Measurements from ENCODE around the gene SPPL2C.

The SPPL2C gene

DNA sequence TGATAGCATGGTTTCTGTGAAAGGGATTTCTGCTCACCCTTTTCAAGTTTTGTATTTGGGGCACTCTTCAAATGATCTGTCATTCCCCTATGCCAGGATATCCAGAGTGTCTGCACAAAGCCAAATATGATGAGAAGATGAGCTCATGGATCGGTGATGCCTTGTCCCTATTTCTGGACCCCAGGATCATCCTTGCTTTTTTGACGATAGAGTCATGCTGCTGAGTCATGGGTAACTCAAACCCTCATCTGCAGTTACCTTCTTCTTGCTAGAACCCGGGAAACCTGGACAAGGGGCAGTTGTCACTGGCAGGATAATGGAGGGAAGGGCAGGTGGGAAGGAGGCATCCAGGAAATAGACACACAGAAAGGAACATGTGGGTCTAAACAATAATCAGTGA is 31.9 kb downstream of the SPPL2C start:
- H2AFZ ChIP-seq (ENCODE audit: low read length, unreplicated experiment): no peak overlapping the region
- H3K27ac ChIP-seq (ENCODE audit: low read depth, low read length): no peak overlapping the region
- no peaks in the 10 kb centered on the region for H3K36me3 ChIP-seq (ENCODE audit: insufficient read depth, low read length)
- no peak overlapping the region for H3K4me3 ChIP-seq (ENCODE audit: low read depth, low read length)
- no peaks in the 10 kb centered on the region for H3K4me1 ChIP-seq (ENCODE audit: control insufficient read depth, insufficient read depth, low read length, unreplicated experiment)
- H3K27me3 ChIP-seq (ENCODE audit: insufficient read depth, low read length): peaks cover 73% of the 10 kb centered on the region
- no peaks in the 10 kb centered on the region for H3K79me2 ChIP-seq (ENCODE audit: control insufficient read depth, insufficient read depth, low read length, unreplicated experiment)

DNA sequence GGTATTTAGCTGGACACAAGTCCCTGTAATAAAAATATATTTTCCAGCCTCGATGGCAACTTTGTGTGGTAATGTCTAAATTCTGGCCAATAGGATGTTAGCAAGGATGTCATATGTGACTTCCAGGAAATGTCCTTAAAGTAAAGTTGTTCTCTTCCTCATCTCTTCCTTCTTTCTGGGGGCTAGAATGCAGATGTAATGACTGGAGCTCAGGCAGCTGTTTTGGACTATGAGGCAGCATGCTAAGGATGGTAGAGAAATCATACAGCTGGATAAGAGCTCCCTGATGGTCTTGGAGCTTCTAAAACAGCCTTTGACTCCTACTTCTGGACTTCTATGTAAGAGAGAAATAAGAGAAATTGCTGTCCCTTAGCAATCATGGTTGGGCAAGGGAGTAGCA is 32.8 kb downstream of the SPPL2C start:
- Histone ChIP-seq H3K27ac (ENCODE audit: low read depth, low read length) (no peak overlapping the region), H3K27me3 (ENCODE audit: insufficient read depth, low read length) (peaks cover 71% of the 10 kb centered on the region), H2AFZ (ENCODE audit: low read length, unreplicated experiment) (no peak overlapping the region), H3K36me3 (ENCODE audit: insufficient read depth, low read length) (no peaks in the 10 kb centered on the region), H3K4me1 (ENCODE audit: control insufficient read depth, insufficient read depth, low read length, unreplicated experiment) (no peaks in the 10 kb centered on the region), H3K79me2 (ENCODE audit: control insufficient read depth, insufficient read depth, low read length, unreplicated experiment) (no peaks in the 10 kb centered on the region), H3K4me3 (ENCODE audit: low read depth, low read length) (no peak overlapping the region)

DNA sequence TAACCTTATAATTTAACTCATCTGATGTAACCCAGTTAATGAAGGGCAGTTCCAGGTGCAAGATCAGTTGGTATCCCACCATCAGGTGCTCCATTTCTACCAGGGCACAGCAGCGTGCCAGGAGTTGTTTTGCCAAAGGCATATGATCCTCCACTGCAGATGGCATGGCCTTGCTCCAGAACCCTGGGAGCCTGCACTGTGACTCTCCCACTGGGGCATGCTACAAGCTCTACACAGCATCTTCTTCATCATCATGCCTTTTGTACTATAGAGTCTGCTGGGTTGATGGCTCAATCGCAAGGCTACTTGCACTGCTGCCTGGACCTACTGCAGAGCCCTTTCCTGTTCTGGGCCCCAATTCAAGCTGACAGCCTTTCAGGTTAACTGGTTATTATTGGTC is 38.4 kb downstream of the SPPL2C start:
- Histone ChIP-seq H3K27ac (ENCODE audit: low read depth, low read length) (no peak overlapping the region), H2AFZ (ENCODE audit: low read length, unreplicated experiment) (no peak overlapping the region), H3K36me3 (ENCODE audit: insufficient read depth, low read length) (no peaks in the 10 kb centered on the region), H3K79me2 (ENCODE audit: control insufficient read depth, insufficient read depth, low read length, unreplicated experiment) (no peaks in the 10 kb centered on the region), H3K4me3 (ENCODE audit: low read depth, low read length) (no peak overlapping the region), H3K4me1 (ENCODE audit: control insufficient read depth, insufficient read depth, low read length, unreplicated experiment) (no peaks in the 10 kb centered on the region), H3K27me3 (ENCODE audit: insufficient read depth, low read length) (peaks cover 52% of the 10 kb centered on the region)

DNA sequence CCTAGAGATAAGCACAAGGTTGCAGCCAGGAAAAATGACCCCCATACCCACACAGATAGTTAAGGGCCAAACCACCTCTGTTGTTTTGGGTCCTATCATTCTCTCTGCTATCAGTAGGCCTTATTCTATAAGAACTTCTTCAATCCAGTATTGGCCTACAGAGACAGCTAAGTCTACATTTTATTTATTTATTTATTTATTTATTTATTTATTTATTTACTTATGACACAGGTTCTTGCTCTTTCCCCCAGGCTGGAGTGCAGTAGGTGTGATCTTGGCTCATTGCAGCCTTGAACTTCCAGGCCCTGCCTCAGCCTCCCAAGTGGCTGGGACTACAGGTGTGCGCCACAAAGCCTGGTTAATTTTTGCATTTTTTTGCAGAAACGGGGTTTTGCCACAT is 42.2 kb downstream of the SPPL2C start:
- H3K36me3 ChIP-seq (ENCODE audit: insufficient read depth, low read length): no peaks in the 10 kb centered on the region
- no peak overlapping the region for H3K4me3 ChIP-seq (ENCODE audit: low read depth, low read length)
- no peaks in the 10 kb centered on the region for H3K4me1 ChIP-seq (ENCODE audit: control insufficient read depth, insufficient read depth, low read length, unreplicated experiment)
- H3K27me3 ChIP-seq (ENCODE audit: insufficient read depth, low read length): peaks cover 65% of the 10 kb centered on the region
- no peak overlapping the region for H2AFZ ChIP-seq (ENCODE audit: low read length, unreplicated experiment)
- H3K27ac ChIP-seq (ENCODE audit: low read depth, low read length): no peak overlapping the region
- no peaks in the 10 kb centered on the region for H3K79me2 ChIP-seq (ENCODE audit: control insufficient read depth, insufficient read depth, low read length, unreplicated experiment)

DNA sequence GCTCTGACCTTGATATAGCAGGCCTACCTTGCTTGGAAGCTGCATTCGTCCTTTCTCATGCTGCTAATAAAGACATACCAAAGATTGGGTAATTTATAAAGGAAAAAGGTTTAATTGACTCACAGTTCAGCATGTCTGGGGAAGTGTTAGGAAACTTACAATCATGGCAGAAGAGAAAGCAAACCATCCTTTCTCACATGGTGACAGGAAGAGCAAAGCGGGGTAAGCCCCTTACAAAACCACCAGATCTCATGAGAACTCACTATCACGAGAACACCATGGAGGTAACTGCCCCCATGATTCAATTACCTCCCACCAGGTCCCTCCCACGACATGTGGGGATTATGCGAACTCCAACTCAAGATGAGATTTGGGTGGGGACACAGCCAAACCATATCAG is 43.7 kb downstream of the SPPL2C start:
- H3K27ac ChIP-seq (ENCODE audit: low read depth, low read length): no peak overlapping the region
- no peaks in the 10 kb centered on the region for H3K79me2 ChIP-seq (ENCODE audit: control insufficient read depth, insufficient read depth, low read length, unreplicated experiment)
- no peaks in the 10 kb centered on the region for H3K36me3 ChIP-seq (ENCODE audit: insufficient read depth, low read length)
- H3K27me3 ChIP-seq (ENCODE audit: insufficient read depth, low read length): peaks cover 64% of the 10 kb centered on the region; the same call in 1 of the 2 replicates
- no peak overlapping the region for H2AFZ ChIP-seq (ENCODE audit: low read length, unreplicated experiment)
- no peak overlapping the region for H3K4me3 ChIP-seq (ENCODE audit: low read depth, low read length)
- H3K4me1 ChIP-seq (ENCODE audit: control insufficient read depth, insufficient read depth, low read length, unreplicated experiment): no peaks in the 10 kb centered on the region

DNA sequence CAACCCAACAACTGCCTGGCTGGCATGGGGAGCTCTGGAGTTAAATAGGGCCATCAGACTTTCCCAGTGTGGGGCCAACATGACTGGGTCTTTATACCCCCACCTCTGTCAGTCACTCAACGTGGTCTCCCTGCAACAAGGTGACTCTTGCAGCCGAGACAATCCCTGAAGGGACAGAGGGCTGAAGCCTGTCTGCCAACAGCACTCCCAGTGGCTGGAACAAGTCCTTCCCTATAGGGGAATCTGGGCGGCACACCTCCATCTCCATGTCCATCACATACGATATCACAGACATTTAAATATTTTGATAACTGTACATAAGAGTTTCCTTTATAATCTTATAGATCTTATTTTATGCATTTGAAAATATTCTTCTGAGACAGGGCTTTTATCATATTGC is 44.9 kb downstream of the SPPL2C start:
- Histone ChIP-seq H2AFZ (ENCODE audit: low read length, unreplicated experiment) (no peak overlapping the region), H3K27me3 (ENCODE audit: insufficient read depth, low read length) (peaks cover 57% of the 10 kb centered on the region; the same call in 1 of the 2 replicates), H3K36me3 (ENCODE audit: insufficient read depth, low read length) (no peaks in the 10 kb centered on the region), H3K79me2 (ENCODE audit: control insufficient read depth, insufficient read depth, low read length, unreplicated experiment) (no peaks in the 10 kb centered on the region), H3K27ac (ENCODE audit: low read depth, low read length) (no peak overlapping the region), H3K4me3 (ENCODE audit: low read depth, low read length) (no peak overlapping the region), H3K4me1 (ENCODE audit: control insufficient read depth, insufficient read depth, low read length, unreplicated experiment) (peaks cover 1% of the 10 kb centered on the region)

DNA sequence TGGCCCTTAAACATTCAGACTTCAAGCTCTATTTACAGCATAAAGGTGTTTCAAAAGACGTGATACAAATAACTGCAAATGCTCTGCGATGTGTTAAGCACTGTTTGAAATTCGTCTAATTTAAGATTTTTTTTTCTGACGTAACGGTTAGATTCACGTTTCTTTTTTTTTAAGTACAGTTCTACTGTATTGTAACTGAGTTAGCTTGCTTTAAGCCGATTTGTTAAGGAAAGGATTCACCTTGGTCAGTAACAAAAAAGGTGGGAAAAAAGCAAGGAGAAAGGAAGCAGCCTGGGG is 49.0 kb downstream of the SPPL2C start:
- Histone ChIP-seq H3K36me3 (ENCODE audit: insufficient read depth, low read length) (no peaks in the 10 kb centered on the region), H3K4me1 (ENCODE audit: control insufficient read depth, insufficient read depth, low read length, unreplicated experiment) (peaks cover 6% of the 10 kb centered on the region), H3K27ac (ENCODE audit: low read depth, low read length) (no peak overlapping the region), H3K4me3 (ENCODE audit: low read depth, low read length) (peak overlapping the region; percentile 80), H3K27me3 (ENCODE audit: insufficient read depth, low read length) (peaks cover 80% of the 10 kb centered on the region), H3K79me2 (ENCODE audit: control insufficient read depth, insufficient read depth, low read length, unreplicated experiment) (no peaks in the 10 kb centered on the region), H2AFZ (ENCODE audit: low read length, unreplicated experiment) (peak overlapping the region; percentile 84)

DNA sequence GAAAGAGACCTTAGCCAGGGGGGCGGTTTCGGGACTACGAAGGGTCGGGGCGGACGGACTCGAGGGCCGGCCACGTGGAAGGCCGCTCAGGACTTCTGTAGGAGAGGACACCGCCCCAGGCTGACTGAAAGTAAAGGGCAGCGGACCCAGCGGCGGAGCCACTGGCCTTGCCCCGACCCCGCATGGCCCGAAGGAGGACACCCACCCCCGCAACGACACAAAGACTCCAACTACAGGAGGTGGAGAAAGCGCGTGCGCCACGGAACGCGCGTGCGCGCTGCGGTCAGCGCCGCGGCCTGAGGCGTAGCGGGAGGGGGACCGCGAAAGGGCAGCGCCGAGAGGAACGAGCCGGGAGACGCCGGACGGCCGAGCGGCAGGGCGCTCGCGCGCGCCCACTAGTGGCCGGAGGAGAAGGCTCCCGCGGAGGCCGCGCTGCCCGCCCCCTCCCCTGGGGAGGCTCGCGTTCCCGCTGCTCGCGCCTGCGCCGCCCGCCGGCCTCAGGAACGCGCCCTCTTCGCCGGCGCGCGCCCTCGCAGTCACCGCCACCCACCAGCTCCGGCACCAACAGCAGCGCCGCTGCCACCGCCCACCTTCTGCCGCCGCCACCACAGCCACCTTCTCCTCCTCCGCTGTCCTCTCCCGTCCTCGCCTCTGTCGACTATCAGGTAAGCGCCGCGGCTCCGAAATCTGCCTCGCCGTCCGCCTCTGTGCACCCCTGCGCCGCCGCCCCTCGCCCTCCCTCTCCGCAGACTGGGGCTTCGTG is 49.5 kb downstream of the SPPL2C start, which contains the start of gene MAPT:
Gene MAPT (plus strand): TSS at position 533 of the 763 bp plus-strand sequence. CDS start 67,784 bp downstream, outside the sequence.
- peak within 1 kb of the TSS; percentile 84 for H2AFZ ChIP-seq (ENCODE audit: low read length, unreplicated experiment)
- H3K79me2 ChIP-seq (ENCODE audit: control insufficient read depth, insufficient read depth, low read length, unreplicated experiment): no peaks in the 10 kb centered on the region
- peaks cover 6% of the 10 kb centered on the region for H3K4me1 ChIP-seq (ENCODE audit: control insufficient read depth, insufficient read depth, low read length, unreplicated experiment)
- H3K27ac ChIP-seq (ENCODE audit: low read depth, low read length): no peak within 1 kb of the TSS
- H3K36me3 ChIP-seq (ENCODE audit: insufficient read depth, low read length): no peaks in the 10 kb centered on the region
- peak within 1 kb of the TSS; percentile 80 for H3K4me3 ChIP-seq (ENCODE audit: low read depth, low read length)
- peaks cover 80% of the 10 kb centered on the region for H3K27me3 ChIP-seq (ENCODE audit: insufficient read depth, low read length)

DNA sequence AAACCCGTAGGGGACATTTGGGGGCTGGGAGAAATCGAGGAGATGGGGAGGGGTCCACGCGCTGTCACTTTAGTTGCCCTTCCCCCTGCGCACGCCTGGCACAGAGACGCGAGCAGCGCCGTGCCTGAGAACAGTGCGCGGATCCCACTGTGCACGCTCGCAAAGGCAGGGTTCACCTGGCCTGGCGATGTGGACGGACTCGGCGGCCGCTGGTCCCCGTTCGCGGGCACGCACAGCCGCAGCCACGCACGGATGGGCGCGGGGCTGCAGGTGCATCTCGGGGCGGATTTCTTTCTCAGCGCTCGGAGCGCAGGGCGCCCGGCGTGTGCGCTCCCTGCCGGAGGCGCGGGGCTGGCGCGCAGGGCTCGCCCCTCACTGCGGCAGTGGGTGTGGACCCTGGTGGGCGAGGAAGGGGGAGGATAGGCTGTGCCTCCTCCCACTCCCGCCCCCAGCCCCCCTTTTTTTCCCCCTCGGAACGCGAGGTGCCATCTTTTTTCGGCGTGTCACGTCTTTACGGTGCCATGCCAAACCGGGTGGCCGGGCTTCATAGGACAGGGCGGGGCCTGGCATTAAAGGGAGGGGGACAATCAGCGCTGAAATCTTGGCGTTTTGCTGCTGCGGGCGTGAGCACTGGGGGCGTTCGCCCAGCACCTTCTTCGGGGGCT is 50.8 kb downstream of the SPPL2C start:
- Histone ChIP-seq H3K4me1 (ENCODE audit: control insufficient read depth, insufficient read depth, low read length, unreplicated experiment) (peaks cover 6% of the 10 kb centered on the region), H3K79me2 (ENCODE audit: control insufficient read depth, insufficient read depth, low read length, unreplicated experiment) (no peaks in the 10 kb centered on the region), H3K27me3 (ENCODE audit: insufficient read depth, low read length) (peaks cover 80% of the 10 kb centered on the region), H2AFZ (ENCODE audit: low read length, unreplicated experiment) (no peak overlapping the region), H3K27ac (ENCODE audit: low read depth, low read length) (no peak overlapping the region), H3K36me3 (ENCODE audit: insufficient read depth, low read length) (no peaks in the 10 kb centered on the region), H3K4me3 (ENCODE audit: low read depth, low read length) (peak overlapping the region; percentile 80; the same call in 1 of the 2 replicates)

DNA sequence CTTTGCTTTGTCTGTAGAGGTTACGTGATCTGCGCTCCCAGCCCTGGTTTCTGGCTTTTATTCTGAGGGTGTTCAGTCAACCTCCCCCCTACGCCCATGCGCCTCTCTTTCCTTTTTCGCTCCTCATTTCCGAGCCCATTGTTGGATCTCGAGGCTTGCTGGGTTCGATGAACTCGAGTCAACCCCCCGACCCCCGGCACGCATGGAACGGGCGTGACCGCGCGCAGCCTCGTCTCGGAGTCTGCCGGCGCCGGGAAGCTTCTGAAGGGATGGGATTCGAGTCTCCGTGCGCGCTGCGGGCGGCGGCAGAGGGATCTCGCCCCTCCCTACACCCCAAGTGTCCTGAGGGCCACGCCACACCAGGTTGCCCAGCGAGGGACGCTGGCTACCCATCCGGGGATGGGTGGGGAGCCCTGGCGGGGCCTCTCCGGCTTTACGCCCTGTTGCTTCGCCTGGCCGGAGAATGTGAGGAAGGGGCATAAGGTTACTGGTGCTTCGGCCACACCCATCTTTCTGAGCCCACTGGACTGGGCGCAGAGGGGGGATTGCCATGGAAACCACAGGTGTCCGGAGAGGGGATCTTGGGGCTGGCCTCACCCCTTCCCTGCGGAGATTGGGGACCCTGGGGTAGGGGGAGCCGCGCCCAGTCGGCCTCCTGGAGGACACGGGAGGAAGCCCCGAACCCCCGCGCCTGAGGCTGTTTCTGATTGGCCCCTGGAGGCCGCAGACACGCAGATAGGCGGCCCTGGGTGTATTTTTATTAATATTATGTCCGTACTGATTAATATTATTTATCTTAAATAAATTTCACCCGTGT is 51.5 kb downstream of the SPPL2C start:
- no peaks in the 10 kb centered on the region for H3K79me2 ChIP-seq (ENCODE audit: control insufficient read depth, insufficient read depth, low read length, unreplicated experiment)
- H3K4me1 ChIP-seq (ENCODE audit: control insufficient read depth, insufficient read depth, low read length, unreplicated experiment): peaks cover 6% of the 10 kb centered on the region
- H3K27me3 ChIP-seq (ENCODE audit: insufficient read depth, low read length): peaks cover 81% of the 10 kb centered on the region
- no peak overlapping the region for H2AFZ ChIP-seq (ENCODE audit: low read length, unreplicated experiment)
- no peaks in the 10 kb centered on the region for H3K36me3 ChIP-seq (ENCODE audit: insufficient read depth, low read length)
- no peak overlapping the region for H3K4me3 ChIP-seq (ENCODE audit: low read depth, low read length)
- H3K27ac ChIP-seq (ENCODE audit: low read depth, low read length): no peak overlapping the region

Data from ACC112 (cell line).